GM06990 (cell line): ENCODE measurements around the gene LAMA3.
"Not testable (repeated sequence)": the region's sequence is repeated elsewhere in the genome, so short reads cannot be mapped to it uniquely, and the experiment has no call there.

Source experiments
- DNase-seq: peaks from one replicate; pipeline ENCODE4 v3.0.0-alpha.2; 2011; ENCODE audit not compliant: insufficient read length; ENCODE audit errors: extremely low read depth
- H3K27me3 ChIP-seq: replicated peaks from 2 replicates; pipeline ENCODE4 v1.6.0; 2011; ENCODE audit warnings: low read length; ENCODE audit not compliant: control insufficient read depth, insufficient read depth
- H3K36me3 ChIP-seq: 2 replicates; pipeline ENCODE4 v1.5.1; 2011; ENCODE audit warnings: low read length; ENCODE audit not compliant: control insufficient read depth, insufficient read depth
- H3K4me3 ChIP-seq: replicated peaks from 2 replicates; pipeline ENCODE4 v1.5.1; 2011; ENCODE audit warnings: low read depth, mild to moderate bottlenecking, control low read depth, low read length
- CTCF ChIP-seq: IDR thresholded peaks from 2 replicates; pipeline ENCODE4 v1.5.1; 2011; ENCODE audit warnings: low read length, control low read depth, mild to moderate bottlenecking, inconsistent platforms; ENCODE audit not compliant: insufficient read depth, poor library complexity, severe bottlenecking

LAMA3 gene

GRCh38 chr18:23710068-23710527, 20.8 kb downstream of the LAMA3 start:
- no peaks in the 10 kb centered on the region for H3K27me3 ChIP-seq
- no peaks in the 10 kb centered on the region for H3K36me3 ChIP-seq
- no peak for TF ChIP-seq CTCF
- no peak for DNase-seq
- H3K4me3 ChIP-seq, result no peak overlapping the region

GRCh38 chr18:23710946-23711345, 21.7 kb downstream of the LAMA3 start:
- no peak for DNase-seq
- Histone ChIP-seq H3K27me3 (no peaks in the 10 kb centered on the region), H3K36me3 (no peaks in the 10 kb centered on the region), H3K4me3 (no peak overlapping the region)
- no peak for TF ChIP-seq CTCF

GRCh38 chr18:23711426-23711825, 22.2 kb downstream of the LAMA3 start:
- Histone ChIP-seq H3K36me3 (no peaks in the 10 kb centered on the region), H3K27me3 (no peaks in the 10 kb centered on the region), H3K4me3 (no peak overlapping the region)
- TF ChIP-seq CTCF, result no peak
- no peak for DNase-seq

GRCh38 chr18:23712445-23712844, 23.2 kb downstream of the LAMA3 start:
- TF ChIP-seq CTCF, result no peak
- DNase-seq, result no peak
- H3K4me3 ChIP-seq, result no peak overlapping the region
- H3K36me3 ChIP-seq, result no peaks in the 10 kb centered on the region
- no peaks in the 10 kb centered on the region for H3K27me3 ChIP-seq

- no peaks in the 10 kb centered on the region for H3K27me3 ChIP-seq
- TF ChIP-seq CTCF, result no peak
- DNase-seq, result no peak
Observed at GRCh38 chr18:23714576-23714975, 25.3 kb downstream of the LAMA3 start.

GRCh38 chr18:23716079-23716478, 26.8 kb downstream of the LAMA3 start:
- H3K27me3 ChIP-seq, H3K36me3 ChIP-seq, H3K4me3 ChIP-seq, DNase-seq: not testable (repeated sequence)

More at GRCh38 chr18:23714576-23714975, 25.3 kb downstream of the LAMA3 start:
- Histone ChIP-seq H3K36me3 (no peaks in the 10 kb centered on the region), H3K4me3 (no peak overlapping the region)
